NCI-H2107 treated with DMSO at 0.1 percent for 48 hours (cell line): ENCODE results near the gene TPRX1.
"Not testable (repeated sequence)": the region's sequence is repeated elsewhere in the genome, so short reads cannot be mapped to it uniquely, and the experiment has no call there.

Experiments used
- DNase-seq: peaks from one replicate; lab custom pipeline; 2025; ENCODE audit not compliant: unreplicated experiment; lab: John Stamatoyannopoulos, UW

Gene TPRX1

DNA sequence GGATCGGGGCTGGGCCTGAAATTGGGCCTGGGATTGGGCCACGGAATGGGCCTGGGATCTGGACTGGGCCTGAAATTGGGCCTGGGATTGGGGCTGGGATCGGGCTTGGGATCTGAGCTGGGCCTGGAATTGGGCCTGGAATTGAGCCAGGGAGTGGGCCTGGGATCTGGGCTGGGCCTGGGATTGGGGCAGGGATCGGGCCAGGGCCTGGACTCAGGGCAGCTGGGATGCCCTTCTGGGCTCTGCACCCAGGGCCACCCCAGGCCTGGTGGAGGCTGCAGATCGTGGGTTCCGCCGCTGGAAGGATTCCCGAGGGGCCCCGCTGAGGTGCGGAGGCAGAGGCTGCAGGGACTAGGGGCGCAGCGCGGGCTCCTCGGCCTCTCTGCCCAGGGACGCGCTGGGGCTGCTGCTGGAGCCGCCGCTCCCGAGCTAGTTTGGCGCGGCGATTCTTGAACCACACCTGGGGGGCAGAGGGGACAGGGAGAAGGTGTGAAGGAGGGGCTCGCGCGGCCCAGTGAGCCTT lies 1.8 kb downstream of the TPRX1 start:
- DNase-seq = no peak

DNA sequence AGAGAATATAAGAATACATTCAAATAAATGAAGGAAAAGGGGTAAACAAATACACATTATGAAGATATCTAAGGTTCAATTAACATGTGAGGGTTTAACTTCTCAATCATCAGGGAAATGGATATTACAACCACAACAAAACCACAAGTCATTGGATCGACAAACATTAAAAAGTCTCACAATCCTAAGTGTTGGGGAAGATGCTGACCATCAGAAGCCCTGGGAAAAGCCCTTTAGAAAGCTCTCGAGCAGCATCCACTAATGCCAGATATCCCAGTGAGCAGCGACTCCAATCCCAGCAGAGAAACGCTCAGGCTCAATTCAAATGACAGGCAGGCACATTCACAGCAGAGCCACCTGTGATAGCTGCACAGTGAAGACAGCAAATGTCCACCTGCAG lies 3.1 kb downstream of the TPRX1 start:
- no peak for DNase-seq

DNA sequence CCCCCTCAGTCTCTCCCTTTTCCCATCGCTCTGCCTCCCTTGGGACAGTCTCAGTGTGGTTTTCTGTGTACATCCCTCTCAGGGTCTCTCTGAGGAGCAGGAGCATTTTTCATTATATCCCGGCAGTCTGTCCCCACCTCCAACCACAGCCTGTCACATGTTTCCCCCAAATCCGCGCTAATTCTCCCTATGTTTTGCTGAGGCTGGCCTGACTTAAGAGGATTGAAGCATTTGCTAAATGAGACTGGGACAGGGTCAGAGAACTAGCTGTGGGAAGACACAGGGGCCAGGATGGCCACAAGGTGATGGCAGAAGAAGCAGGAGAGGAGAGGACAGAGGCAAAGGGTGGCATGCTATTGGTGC lies 5.5 kb downstream of the TPRX1 start:
- no peak for DNase-seq

DNA sequence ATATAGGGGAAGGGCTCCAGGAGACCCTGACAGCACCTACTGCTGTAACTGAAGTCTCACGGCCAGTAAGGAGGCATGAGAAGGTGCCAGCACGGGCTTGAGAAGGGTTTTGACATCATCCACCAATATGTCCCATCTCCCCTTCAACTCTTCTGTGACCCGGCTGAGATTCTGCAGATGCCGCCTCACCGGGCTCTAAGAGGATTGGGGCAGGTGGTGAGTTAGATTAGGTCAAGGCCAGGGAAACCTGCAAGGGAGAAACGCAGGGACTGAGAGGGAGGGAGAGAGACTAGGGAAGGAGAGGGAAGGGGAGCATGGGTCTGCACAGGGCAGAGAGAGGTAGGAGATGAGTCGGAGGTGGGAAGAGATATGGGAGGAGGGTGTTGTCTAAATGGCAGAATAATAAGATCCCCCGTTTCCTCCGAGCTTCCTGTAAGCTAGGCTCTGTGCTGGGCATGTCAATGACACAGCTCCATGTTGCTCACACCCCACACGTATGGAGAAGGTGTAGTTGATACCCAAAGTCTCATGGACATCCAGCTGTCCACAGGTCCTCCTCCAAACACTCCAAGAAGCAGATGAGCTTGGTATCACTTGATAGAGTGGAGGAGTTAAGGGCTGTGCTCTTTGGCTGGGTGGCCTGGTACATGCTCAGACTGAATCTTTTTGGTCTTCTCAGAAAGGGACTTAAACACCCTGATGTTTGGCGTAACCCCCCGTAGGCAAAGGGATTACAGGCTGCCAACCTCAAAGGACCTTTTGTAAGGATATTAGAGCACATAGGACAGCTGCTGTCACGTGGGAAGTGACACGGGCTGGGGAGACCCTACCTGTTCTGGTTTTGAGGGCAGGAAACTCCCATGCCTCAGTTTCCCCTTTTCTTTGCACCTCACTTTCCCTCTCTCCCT lies 6.1 kb downstream of the TPRX1 start:
- no peak for DNase-seq

DNA sequence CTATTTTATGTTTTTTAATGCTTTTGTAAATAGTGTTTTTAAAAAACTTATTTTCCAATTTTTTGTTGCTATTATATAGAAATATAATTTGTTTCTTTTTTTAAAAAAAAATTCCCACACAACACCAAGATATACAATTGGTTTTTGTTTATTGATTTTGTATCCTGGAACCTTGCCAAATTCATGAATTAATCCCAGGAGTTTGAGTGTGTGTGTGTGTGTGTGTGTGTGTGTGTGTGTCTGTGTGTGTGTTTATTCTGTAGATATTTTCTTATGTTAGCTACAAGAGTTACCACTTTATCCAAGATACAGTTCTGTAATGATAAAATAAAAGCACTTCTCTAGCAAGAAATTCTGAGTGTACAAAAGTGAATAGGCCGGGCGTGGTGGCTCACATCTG lies 7.6 kb downstream of the TPRX1 start:
- no peak for DNase-seq

DNA sequence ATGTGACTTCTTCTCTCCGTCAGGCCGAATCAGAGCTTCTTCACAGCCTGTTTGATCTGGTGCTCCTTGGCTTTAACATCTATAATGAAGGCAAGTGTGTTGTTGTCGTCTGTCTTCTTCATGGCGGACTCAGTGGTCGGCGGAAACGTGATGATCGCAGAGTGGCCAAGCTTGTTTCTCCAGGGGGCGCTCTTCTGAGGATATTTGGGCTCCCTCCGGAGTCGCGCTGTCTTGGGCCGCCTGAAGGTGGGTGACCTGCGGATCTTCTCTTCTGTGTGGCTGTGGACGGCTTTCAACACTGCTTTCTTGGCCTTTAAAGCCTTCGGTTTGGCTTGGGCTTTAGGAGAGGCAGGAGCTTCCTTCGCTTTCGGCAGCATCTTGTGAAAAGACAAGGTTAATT lies 9.8 kb downstream of the TPRX1 start:
- no peak for DNase-seq

DNA sequence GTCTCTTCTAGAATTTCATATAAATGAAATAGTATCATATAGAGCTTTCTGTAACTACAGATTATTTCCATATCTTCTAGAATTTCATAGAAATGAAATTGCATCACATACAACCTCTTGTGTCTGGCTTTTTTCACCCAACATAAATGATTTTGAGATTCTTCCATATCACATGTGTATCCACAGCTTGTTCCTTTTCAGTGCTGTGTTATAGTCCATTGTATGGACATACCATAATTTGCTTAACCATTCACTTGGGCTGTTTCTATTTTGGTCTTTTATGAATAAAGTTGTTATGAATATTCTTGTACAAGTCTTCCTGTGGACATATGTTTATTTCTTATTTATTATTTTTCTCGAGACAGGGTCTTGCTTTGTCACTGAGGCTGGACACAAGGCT lies 11.7 kb downstream of the TPRX1 start:
- DNase-seq = no peak

DNA sequence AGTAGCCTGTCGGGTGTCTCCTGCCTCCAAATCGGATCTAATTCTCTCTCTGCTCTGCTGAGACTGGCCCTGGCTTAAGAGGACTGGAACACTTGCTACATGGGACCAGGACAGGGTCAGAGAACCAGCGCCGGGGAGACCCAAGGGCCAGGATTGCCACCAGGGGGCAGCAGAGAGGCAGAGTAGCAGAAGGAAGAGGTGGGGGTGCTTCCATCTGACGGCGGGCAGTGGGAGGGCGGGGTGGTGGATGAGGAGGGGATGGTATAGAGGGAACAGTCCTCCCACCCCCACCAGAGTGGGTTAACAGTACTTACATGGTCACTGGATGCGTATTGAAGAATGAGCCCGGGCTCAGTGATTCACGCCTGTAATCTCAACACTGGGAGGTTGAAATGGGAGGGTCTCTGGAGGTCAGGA lies 13.9 kb downstream of the TPRX1 start:
- DNase-seq = peak; percentile 16

DNA sequence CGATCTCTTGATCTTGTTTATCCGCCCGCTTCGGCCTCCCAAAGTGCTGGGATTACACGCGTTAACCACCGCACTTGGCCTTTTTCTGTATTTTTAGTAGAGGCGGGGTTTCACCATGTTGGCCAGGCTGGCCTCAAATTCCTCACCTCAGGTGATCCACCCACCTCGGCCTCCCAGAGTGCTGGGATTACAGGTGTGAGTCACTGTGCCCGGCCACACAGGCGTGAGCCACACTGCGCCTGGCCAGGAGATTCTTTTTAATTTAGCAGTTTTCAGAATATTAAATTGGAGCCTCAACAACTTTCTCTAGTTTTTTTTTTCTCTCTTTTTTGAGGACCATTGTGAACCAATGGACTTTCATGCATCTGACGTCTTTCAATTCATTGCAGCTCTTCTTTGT lies 14.5 kb downstream of the TPRX1 start:
- not testable (repeated sequence) for DNase-seq

DNA sequence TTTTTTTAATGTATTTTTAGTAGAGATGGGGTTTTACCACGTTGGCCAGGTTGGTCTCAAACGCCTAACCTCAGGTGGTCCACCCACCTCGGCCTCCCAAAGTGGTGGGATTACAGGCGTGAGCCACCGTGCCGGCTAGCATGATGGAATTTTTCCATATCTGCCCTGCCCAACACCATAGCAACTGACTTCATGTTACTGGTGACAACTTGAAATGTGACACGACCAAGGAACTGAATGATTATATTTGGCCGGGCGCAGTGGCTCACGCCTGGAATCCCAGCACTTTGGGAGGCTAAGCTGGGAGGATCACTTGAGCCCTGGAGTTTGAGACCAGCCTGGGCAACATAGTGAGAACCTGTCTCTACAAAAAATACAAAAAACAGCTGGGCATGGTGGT lies 17.0 kb downstream of the TPRX1 start:
- DNase-seq = not testable (repeated sequence)

DNA sequence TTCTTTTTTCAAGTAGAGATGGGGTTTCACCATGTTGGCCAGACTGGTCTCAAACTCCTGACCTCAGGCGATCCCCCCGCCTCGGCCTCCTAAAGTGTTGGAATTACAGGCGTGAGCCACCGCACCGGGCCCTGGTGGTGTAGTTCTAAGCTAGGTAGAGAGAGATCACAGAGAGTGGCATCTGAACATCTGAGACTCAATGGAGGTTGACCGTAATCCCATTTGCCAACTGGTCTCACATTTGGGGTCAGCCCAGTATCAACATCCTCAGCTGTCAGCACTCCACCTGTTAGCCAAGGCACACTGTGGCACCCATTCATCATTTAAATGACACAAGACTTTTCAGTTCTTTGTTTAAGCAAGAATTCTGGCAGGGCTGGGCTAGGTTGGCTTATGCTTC lies 17.8 kb downstream of the TPRX1 start:
- DNase-seq = no peak

DNA sequence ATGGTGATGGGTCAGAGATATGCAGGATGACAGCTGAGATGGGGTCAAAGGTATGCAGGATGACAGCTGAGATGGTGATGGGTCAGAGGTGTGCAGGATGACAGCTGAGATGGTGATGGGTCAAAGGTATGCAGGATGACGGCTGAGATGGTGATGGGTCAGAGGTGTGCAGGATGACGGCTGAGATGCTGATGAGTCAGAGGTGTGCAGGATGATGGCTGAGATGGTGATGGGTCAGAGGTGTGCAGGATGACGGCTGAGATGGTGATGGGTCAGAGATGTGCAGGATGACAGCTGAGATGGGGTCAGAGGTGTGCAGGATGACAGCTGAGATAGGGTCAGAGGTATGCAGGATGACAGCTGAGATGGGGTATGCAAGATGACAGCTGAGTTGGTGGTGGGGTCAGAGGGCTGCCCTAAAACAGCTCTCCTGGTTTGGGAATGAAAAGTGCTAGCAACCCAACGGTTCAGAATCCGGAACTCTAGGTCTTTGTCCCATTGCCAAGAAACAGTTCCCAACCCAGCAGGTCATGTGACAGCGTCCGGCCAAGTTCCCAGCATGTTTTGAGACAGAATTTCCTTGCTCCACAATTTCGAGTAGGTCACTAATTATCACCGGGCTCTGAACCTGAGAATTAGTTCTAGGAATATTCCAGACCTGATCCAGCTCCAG lies 22.6 kb downstream of the TPRX1 start:
- no peak for DNase-seq

DNA sequence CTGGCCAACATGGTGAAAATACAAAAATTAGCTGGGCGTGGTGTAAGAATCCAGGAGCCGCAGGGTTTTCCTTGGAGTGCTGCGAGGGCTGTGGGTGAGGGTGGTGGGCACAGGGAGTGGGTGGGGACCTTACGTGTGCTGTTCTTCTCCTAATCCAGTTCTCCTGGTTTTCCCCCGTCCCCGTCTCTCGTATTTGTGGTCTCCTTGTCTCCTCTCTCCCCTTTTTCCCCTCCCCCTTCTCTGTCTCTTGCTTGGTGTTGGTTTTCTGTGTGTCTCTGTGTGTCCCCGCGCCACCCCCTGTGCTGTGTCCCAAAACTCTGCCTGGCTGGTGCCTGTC lies 24.2 kb downstream of the TPRX1 start:
- DNase-seq = no peak

DNA sequence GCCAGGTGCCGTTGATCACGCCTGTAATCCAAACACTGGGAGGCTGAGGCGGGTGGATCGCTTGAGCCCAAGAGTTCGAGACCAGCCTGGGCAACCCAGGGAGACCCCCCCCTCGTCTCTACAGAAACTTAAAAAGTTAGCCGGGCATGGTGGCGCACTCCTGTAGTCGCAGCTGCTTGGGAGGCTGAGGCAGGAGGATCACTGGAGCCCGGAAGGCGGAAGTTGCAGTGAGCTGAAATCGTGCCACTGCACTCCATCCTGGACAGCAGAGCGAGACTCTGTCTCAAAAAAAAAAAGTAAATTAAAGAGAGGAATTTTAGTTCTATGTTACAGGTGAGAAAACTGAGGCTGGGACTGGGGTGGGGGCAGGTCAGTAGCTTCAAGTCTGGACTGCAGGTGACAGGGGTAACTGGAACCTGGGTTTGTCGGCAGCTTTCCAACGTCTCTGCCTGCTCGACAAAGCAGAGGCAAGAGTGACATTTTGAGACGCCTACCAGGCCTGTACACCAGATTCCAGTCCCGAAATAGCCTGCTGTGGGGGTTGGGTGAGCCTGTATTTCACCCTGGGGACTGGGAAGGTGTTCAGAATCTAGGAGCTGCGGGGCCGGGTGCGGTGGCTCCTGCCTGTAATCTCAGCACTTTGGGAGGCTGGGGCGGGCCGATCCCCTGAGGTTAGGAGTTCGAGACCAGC lies 24.7 kb downstream of the TPRX1 start:
- DNase-seq = no peak

DNA sequence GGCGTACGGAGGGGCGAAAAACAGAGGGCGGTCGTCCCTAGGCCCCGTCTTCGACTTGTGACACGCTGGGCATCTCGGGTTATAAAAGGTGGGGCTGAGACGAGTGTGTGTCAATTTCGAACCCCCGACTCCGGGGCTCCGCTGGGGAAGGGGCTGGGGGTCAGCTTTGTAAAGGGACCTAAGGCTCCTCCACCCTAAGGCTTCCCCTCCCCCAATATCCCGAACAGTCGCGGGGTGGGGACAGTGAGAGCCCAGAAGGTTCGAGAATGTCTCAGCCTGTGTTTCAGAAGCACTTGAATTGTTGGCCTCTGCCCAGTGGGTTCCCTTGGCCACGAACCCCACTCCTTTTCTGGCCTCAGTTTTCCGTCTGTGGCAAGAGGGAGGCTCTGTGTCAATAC lies 25.4 kb downstream of the TPRX1 start:
- DNase-seq = no peak

DNA sequence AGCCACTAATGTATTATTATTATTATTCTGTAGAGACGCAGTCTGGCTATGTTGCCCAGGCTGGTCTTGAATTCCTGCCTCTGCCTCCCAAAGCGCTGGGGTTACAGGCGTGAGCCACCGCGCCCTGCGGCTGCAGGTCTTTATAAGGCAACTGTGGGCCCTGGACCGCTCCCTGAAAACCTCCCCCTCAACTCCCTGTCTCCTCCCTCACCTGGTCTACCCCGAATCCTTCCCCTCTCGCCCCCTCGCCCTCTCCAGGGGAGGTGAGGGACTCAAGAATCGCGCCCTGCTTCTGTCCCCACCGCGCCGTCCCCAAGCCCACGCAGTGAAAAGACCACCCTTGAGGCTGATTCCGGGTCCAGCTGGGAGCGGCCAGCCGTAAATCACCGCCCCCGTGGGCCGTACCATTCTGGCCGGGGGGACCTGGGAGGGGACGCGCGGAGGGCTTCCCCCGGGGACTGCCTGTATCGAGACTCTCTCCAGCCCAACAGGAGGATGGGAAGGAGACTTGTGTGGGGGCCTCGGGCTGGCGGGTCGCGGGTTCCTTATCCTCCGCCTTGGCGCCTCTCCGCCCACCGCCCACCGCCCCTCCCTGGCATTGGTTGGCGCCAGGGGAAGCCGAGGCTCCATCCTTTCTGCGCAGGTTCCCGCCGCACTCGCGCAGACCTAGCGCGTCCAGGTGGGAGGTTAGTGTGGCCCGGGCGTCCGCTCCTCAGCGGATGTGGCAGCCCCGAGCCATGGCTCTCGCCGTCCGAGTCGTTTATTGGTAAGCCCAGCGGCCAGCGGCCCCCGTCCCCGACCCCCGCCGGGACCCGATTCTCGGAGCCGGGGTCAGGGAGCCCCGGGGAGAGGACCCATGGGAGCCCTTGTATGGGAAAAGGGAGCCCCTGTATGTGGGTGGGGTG lies 26.1 kb downstream of the TPRX1 start, which contains the start of gene SELENOW:
SELENOW (plus strand) TSS at position 655 of the 905 bp plus-strand sequence; CDS start at position 738, 83 bp downstream.
- DNase-seq = peak; percentile 46

DNA sequence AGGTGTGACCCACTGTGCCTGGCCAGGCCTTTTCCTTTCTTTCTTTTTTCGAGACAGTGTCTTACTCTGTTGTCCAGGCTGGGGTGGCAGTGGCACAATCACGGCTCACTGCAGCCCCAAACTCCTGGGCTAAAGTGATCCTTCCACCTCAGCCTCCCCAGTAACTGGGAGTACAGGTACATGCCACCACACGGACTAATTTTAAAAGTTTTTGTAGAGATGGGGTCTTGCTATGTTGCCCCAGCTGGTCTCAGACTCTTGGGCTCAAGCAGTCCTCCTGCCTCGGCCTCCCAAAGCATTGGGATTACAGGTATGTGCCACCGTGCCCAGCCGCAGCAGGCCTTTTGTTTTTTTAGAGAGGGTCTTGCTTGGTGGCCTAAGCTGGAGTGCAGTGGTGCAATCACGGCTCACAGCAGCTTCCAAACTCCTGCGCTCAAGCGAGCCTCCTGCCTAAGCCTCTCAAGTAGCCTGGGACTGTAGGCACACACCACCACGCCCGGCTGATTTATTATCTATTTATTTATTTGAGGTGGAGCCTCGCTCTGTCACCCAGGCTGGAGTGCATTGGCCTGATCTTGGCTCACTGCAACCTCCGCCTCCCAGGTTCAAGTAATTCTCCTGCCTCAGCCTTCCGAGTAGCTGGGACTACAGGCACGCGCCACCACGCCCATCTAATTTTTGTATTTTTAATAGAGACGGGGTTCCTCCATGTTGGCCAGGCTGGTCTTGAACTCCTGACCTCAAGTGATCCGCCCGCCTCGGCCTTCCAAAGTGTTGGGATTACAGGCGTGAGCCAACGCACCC lies 26.9 kb downstream of the TPRX1 start:
- DNase-seq = not testable (repeated sequence)

DNA sequence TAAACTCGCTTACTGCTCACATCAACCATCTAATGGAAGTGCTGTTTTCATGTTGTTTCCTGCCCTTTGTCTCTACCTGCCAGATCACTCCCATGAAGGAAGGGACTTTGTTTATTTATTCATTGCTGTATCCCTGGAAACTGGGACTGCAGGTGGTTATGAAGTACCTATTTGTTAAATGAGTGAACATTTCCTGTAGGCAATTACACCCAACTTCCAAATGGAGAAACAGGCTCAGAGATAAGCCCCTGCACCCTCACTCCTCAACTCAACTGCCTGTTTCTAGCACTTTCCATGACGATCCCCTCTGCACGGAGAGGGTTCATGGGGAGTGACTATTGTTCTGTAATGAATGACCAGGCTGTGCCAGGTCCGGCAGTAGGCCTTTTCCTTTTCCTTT lies 27.8 kb downstream of the TPRX1 start:
- DNase-seq = peak; percentile 92

DNA sequence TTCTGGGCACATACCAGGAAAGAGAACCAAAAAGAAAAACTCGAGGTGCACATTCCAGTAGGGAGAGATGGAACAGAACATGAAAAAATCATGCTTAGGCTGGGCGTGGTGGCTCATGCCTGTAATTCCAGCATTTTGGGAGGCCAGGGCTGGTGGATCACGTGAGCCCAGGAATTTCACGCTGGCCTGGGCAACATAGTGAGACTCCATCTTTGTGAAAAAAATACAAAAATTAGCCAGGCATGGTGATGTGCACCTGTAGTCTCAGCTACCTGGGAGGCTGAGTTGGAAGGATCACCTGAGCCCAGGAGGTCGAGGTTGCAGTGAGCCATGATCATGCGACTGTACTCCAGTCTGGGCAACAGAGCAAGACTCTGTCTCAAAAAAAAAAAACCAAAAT lies 33.1 kb downstream of the TPRX1 start:
- DNase-seq = not testable (repeated sequence)

DNA sequence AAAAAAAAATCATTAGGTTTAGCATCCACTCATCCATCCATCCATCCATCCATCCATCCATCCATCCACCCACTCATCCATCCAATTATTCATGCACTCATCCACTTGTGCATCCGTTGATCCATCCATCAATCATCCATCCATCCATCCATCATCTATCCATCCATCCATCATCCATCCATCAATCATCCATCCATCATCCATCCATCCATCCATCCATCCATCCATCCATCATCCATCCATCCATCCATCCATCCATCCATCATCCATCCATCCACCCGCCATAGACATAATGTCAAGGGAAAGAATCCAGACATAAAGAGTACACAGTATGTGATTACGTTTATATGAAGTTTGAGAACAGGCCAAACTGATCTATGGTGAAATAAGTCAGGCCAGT lies 34.8 kb downstream of the TPRX1 start:
- DNase-seq = no peak
